OCI-LY7 (cell line): Measurements from ENCODE around the gene CNGA1. TPM values are rescaled to one million over a fixed set of nuclear protein-coding genes. Genes with fewer than 3 reads are reported as not detected.

Experiments
- BruUV-seq: library from RNA; stranded (reverse); fragments of 400-500 nt; replicated peaks from 2 replicates; lab custom pipeline; 2021; lab: Mats Ljungman, UMichigan
- CTCF ChIA-PET: fragments of 300-600 bp; sonication (Branson Sonifier 250); formaldehyde crosslinking; loops from one replicate; lab custom pipeline; 2022; ENCODE audit warnings: antibody characterized with exemption; ENCODE audit not compliant: unreplicated experiment; lab: Charles Lee
- POLR2A ChIA-PET: fragments of 300-600 bp; sonication (Branson Sonifier 250); formaldehyde crosslinking; loops from one replicate; lab custom pipeline; 2022; ENCODE audit warnings: antibody characterized with exemption; lab: Charles Lee
- DNase-seq: peaks from one replicate; pipeline ENCODE4 v3.0.0-alpha.2; 2015; ENCODE audit warnings: low spot score
- H2AFZ ChIP-seq: fragments of 200-600 bp; sonication (generic), shearing (Covaris generic); 2 replicates; pipeline ENCODE4 v1.6.1; 2014; ENCODE audit warnings: mild to moderate bottlenecking, antibody characterized with exemption, low read length, moderate library complexity
- H3K27ac ChIP-seq: fragments of 200-600 bp; sonication (generic); 2 replicates; pipeline ENCODE4 v1.5.1; 2014; ENCODE audit warnings: mixed run types, low read depth, mild to moderate bottlenecking, moderate library complexity, low read length, inconsistent platforms; ENCODE audit not compliant: poor library complexity, severe bottlenecking
- H3K36me3 ChIP-seq: fragments of 200-600 bp; sonication (generic); 2 replicates; pipeline ENCODE4 v1.6.1; 2014; ENCODE audit warnings: mild to moderate bottlenecking, antibody characterized with exemption, low read length, moderate library complexity, mixed read lengths; ENCODE audit not compliant: insufficient read depth
- H3K4me1 ChIP-seq: fragments of 200-600 bp; sonication (generic); 2 replicates; pipeline ENCODE4 v1.5.1; 2014; ENCODE audit warnings: mild to moderate bottlenecking, low read length; ENCODE audit not compliant: insufficient read depth, poor library complexity, severe bottlenecking
- H3K4me2 ChIP-seq: fragments of 200-600 bp; sonication (generic); 2 replicates; pipeline ENCODE4 v1.6.1; 2014; ENCODE audit warnings: mild to moderate bottlenecking, low read length
- H3K4me3 ChIP-seq: fragments of 200-600 bp; sonication (generic); 2 replicates; pipeline ENCODE4 v1.5.1; 2014; ENCODE audit warnings: mild to moderate bottlenecking, low read depth, low read length; ENCODE audit not compliant: poor library complexity, severe bottlenecking
- H3K79me2 ChIP-seq: fragments of 200-600 bp; sonication (generic); 2 replicates; pipeline ENCODE4 v1.6.1; 2016; ENCODE audit warnings: low read depth, mild to moderate bottlenecking, low read length, moderate library complexity, mixed read lengths; ENCODE audit not compliant: insufficient read depth
- H3K9me2 ChIP-seq: fragments of 200-600 bp; sonication (generic); 2 replicates; pipeline ENCODE4 v1.6.1; 2016; ENCODE audit warnings: mild to moderate bottlenecking, low read length, mixed read lengths; ENCODE audit not compliant: insufficient read depth
- H3K9me3 ChIP-seq: fragments of 200-600 bp; sonication (generic); 2 replicates; pipeline ENCODE4 v1.6.1; 2014; ENCODE audit warnings: mild to moderate bottlenecking, mixed run types, low read length, mixed read lengths
- H4K20me1 ChIP-seq: fragments of 200-600 bp; sonication (generic); 2 replicates; pipeline ENCODE4 v1.6.1; 2014; ENCODE audit warnings: mild to moderate bottlenecking, antibody characterized with exemption, low read length, moderate library complexity, mixed read lengths; ENCODE audit not compliant: insufficient read depth
- EZH2phosphoT487 ChIP-seq: fragments of 200-600 bp; sonication (generic); IDR thresholded peaks from 2 replicates; pipeline ENCODE4 v1.6.1; 2018; ENCODE audit warnings: low read depth, borderline replicate concordance, mild to moderate bottlenecking, mixed run types, antibody characterized with exemption, low read length, moderate library complexity, mixed read lengths
- intact Hi-C: fragments of 100-400 bp; cut with micrococcal nuclease; formaldehyde crosslinking; loops from one replicate; pipeline ENCODE4 v1.10.0; 2022; ENCODE audit not compliant: unreplicated experiment
- total RNA-seq, 2 experiments: library from RNA; depleted of rRNA in 1 of 2; stranded (reverse); fragments of >200 nt in 1 of 2; shearing (Covaris generic) in 1 of 2; gene quantifications; 2 replicates each; pipeline ENCODE4 v1.2.3, GENCODE V29; 2014 to 2022
- TF ChIP-seq, protein P1 (sequence below): fragments of 200-600 bp; sonication (generic); conservative IDR thresholded peaks from 2 replicates; pipeline ENCODE4 v1.5.1; 2014; ENCODE audit warnings: mild to moderate bottlenecking, antibody characterized with exemption, low read length, moderate library complexity, mixed read lengths

The CNGA1 gene
- total RNA-seq, 2 experiments from 2014 or later, result not detected

DNA sequence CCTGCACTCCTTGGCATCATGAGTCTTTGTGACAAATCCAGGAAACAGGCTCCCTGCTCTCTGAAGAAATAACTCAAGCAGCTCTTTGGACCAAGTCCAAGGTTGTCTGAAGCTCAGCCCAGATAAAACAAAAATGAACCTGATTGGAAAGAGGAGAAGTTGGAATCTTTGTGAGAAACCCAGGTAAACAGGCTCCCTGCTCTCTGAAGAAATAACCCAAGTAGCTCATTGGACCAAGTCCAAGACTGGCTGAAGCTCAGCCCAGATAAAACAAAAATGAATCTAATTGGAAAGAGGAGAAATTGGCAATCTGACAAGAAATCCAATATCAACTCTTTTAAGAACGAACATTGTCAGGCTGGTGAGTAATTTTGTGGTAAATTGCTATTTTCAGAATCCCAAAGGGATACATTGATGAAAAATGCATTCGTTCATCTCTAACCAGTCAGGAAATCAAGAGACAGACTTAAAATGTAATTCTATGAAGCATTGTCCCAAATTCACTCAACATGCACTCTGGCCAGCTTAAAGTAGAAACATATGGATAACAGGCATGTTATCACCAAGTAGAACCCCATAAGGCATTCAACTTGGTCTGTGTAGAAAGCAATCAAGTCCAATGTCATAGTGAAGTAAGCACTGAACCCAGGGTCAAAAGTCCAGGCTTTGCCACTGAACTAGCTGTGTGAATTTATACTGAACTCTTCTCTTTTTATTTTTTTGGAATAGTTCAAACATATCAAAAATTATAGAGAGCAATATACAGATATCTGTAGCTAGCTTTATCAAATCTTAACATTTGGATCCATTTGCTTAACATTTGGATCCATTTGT lies 85.3 kb downstream of the CNGA1 start:
- no peak overlapping the region for H3K4me3 ChIP-seq
- CTCF ChIA-PET, result interaction anchor here (0.6 kb wide), 1 partner anchor 218 kb away, joined by 3 read pairs; no protein-coding TSS in a partner anchor
- intact Hi-C loops, result loop anchor here (5.0 kb wide), 2 partner anchors 94 to 264 kb away; partner anchors contain the start of gene CORIN
- DNase-seq, result no peak
- H3K27ac ChIP-seq, result no peak overlapping the region
- H4K20me1 ChIP-seq, result no peaks in the 10 kb centered on the region
- H3K9me2 ChIP-seq, result no peaks in the 10 kb centered on the region
- H3K36me3 ChIP-seq, result no peaks in the 10 kb centered on the region
- no peaks in the 10 kb centered on the region for H3K79me2 ChIP-seq
- H3K4me2 ChIP-seq, result no peak overlapping the region
- H3K9me3 ChIP-seq, result no peaks in the 10 kb centered on the region
- TF ChIP-seq, protein P1, sequence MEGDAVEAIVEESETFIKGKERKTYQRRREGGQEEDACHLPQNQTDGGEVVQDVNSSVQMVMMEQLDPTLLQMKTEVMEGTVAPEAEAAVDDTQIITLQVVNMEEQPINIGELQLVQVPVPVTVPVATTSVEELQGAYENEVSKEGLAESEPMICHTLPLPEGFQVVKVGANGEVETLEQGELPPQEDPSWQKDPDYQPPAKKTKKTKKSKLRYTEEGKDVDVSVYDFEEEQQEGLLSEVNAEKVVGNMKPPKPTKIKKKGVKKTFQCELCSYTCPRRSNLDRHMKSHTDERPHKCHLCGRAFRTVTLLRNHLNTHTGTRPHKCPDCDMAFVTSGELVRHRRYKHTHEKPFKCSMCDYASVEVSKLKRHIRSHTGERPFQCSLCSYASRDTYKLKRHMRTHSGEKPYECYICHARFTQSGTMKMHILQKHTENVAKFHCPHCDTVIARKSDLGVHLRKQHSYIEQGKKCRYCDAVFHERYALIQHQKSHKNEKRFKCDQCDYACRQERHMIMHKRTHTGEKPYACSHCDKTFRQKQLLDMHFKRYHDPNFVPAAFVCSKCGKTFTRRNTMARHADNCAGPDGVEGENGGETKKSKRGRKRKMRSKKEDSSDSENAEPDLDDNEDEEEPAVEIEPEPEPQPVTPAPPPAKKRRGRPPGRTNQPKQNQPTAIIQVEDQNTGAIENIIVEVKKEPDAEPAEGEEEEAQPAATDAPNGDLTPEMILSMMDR, result no peak
- no peak for TF ChIP-seq EZH2phosphoT487
- H2AFZ ChIP-seq, result no peak overlapping the region
- peaks cover 5% of the 10 kb centered on the region for H3K4me1 ChIP-seq
- BruUV-seq, result no TSS peak
- POLR2A ChIA-PET, result interaction anchor here (0.5 to 0.7 kb wide), 3 partner anchors 50 to 82 kb away, joined by 3 read pairs; no protein-coding TSS in a partner anchor

DNA sequence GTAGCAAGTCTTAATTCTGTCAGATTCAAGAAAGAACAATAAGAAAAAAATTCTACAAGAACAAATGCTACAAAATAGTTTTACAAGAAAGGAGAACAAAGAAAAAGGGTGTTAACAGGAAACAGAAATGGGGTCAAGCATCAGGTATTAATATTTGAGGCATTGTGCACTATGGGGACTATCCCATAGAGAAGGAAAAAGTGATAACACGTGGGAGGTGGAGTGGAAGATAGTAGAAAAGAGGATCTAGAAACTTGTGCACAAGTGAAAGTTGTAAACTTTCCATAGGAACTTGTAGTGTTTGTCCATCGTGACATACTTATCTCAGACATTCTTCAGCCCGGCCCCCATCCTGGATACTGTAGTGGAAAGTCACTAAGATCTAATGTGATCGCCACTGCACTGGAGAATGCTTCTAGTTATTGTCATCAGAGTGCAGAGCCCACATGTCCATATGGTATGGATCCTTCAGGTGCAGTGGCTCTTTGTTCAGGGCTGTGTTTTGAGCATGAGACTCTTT lies 86.7 kb downstream of the CNGA1 start:
- Histone ChIP-seq H3K79me2 (no peaks in the 10 kb centered on the region), H2AFZ (no peak overlapping the region), H3K36me3 (no peaks in the 10 kb centered on the region), H3K9me3 (no peaks in the 10 kb centered on the region), H3K9me2 (no peaks in the 10 kb centered on the region), H3K27ac (no peak overlapping the region), H4K20me1 (no peaks in the 10 kb centered on the region), H3K4me1 (peaks cover 5% of the 10 kb centered on the region), H3K4me3 (no peak overlapping the region), H3K4me2 (no peak overlapping the region)
- ChIA-PET POLR2A (no interaction called here), CTCF (no interaction called here)
- BruUV-seq, result no TSS peak
- intact Hi-C loops, result loop anchor here (5.0 kb wide), 3 partner anchors 88 to 262 kb away; partner anchors contain the start of genes CNGA1, CORIN and NIPAL1
- TF ChIP-seq, protein P1, result no peak
- TF ChIP-seq EZH2phosphoT487, result no peak
- DNase-seq, result no peak
